ENCODE data around the gene NOTCH2.

NOTCH2 gene

GRCh38 chr1:119882132-119883049 lies 187.1 kb downstream of the NOTCH2 start:
- Mint-ChIP-seq H3K27ac (no peak overlapping the region), H3K4me1 (peaks cover 20% of the 10 kb centered on the region), H3K27me3 (ENCODE audit: low read depth) (no peaks in the 10 kb centered on the region), H3K9me3 (peaks cover under 1% of the 10 kb centered on the region), H3K36me3 (ENCODE audit: low read depth) (no peaks in the 10 kb centered on the region), H3K4me3 (no peak overlapping the region)
- TF ChIP-seq CTCF (IDR thresholded peaks at IDR 0.05; ENCODE audit: unreplicated experiment in 3 of 3) = no peak

- Mint-ChIP-seq H3K27me3 (ENCODE audit: low read depth) (no peaks in the 10 kb centered on the region), H3K4me1 (peaks cover 20% of the 10 kb centered on the region), H3K27ac (peak overlapping the region in 2 of 3 experiments; percentile 1 to 19), H3K4me3 (no peak overlapping the region), H3K9me3 (no peaks in the 10 kb centered on the region), H3K36me3 (ENCODE audit: low read depth) (no peaks in the 10 kb centered on the region)
- TF ChIP-seq CTCF (IDR thresholded peaks at IDR 0.05; ENCODE audit: unreplicated experiment in 3 of 3) = no peak
Observed at GRCh38 chr1:119879510-119880434, 189.7 kb downstream of the NOTCH2 start.

DNA sequence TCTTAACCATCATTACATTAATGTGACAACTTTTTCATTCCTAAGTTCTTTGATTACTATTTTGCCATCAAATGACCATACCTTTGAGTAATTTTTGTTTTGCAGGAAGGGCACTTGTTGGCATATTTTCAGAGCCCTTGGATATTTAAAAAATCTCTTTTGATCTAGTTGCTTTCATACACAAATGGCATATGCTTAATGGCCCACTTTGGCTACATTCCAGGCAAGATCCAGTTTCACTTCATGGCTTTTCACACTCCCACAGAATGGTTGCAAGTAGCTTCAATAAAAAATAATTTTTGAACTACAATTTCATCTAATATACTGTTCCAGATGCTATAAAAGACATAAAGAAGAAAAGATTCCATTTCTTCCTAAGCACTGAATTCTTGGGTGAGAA lies 191.3 kb downstream of the NOTCH2 start:
- H3K9me3 Mint-ChIP-seq = no peaks in the 10 kb centered on the region
- H3K27ac Mint-ChIP-seq = peak overlapping the region in 2 of 3 experiments; percentile 48 to 53
- peaks cover 32% of the 10 kb centered on the region for H3K4me1 Mint-ChIP-seq
- TF ChIP-seq CTCF (IDR thresholded peaks at IDR 0.05; ENCODE audit: unreplicated experiment in 3 of 3) = no peak
- no peaks in the 10 kb centered on the region for H3K36me3 Mint-ChIP-seq (ENCODE audit: low read depth)
- H3K27me3 Mint-ChIP-seq (ENCODE audit: low read depth) = no peaks in the 10 kb centered on the region
- no peak overlapping the region for H3K4me3 Mint-ChIP-seq

GRCh38 chr1:119874186-119874585 lies 195.3 kb downstream of the NOTCH2 start:
- H3K4me3 Mint-ChIP-seq = no peak overlapping the region
- H3K9me3 Mint-ChIP-seq = no peaks in the 10 kb centered on the region
- no peaks in the 10 kb centered on the region for H3K36me3 Mint-ChIP-seq (ENCODE audit: low read depth)
- H3K27me3 Mint-ChIP-seq (ENCODE audit: low read depth) = peaks cover 3% of the 10 kb centered on the region
- H3K27ac Mint-ChIP-seq = peak overlapping the region; percentile 88 to 93 (median 89)
- TF ChIP-seq CTCF (IDR thresholded peaks at IDR 0.05; ENCODE audit: unreplicated experiment in 3 of 3) = no peak
- H3K4me1 Mint-ChIP-seq = peaks cover 52% of the 10 kb centered on the region

DNA sequence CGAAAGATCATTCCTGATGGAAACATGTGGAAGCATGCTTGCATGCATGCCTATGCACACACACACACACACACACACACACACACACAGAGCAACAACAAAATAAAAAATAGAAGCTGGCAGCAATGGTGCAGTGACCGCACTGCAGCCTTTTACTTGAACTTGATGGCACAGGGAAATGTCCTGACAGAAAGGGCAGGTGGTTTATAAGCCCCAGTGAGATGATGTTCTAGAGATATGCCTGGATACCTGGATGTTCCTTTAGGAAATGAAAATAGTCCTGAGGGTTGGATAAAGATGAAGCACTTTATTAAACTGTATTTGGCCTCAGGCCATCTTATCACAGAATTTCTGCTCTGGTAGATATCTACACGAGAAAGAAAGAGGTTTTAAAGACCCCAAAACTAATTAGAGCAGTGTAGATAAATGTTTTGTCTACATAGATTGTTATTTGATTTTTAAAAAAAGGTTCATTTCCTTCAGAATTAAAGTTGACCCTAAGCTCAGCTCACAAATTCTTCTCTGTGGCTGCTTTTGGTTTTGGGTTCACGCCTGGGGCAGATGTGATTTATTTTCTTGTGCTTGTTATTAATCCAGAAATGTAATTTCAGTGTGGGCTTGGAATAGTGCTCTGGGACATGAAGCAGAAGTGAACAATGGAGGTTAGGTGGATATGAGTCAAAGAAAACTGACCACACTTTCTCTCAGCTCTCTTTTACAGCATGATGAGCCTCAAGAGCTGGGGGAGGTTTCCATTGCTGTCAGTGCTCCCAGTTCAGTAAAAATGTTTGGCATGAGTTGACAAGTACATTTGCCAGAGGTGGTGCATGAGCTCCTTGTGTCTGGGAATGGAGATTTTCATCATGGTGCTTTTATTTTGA lies 196.1 kb downstream of the NOTCH2 start:
- H3K9me3 Mint-ChIP-seq = no peaks in the 10 kb centered on the region
- H3K27me3 Mint-ChIP-seq (ENCODE audit: low read depth) = peaks cover 3% of the 10 kb centered on the region
- peak overlapping the region in 2 of 3 experiments; percentile 0 to 29 for H3K4me3 Mint-ChIP-seq
- peak overlapping the region; percentile 88 to 93 (median 89) for H3K27ac Mint-ChIP-seq
- no peaks in the 10 kb centered on the region for H3K36me3 Mint-ChIP-seq (ENCODE audit: low read depth)
- H3K4me1 Mint-ChIP-seq = peaks cover 50% of the 10 kb centered on the region
- no peak for TF ChIP-seq CTCF (IDR thresholded peaks at IDR 0.05; ENCODE audit: unreplicated experiment in 3 of 3)
